Femur (tissue), 1 donor: Measurements from ENCODE around the gene DNAJC4.

Experiments
- DNase-seq: peaks from one replicate; pipeline ENCODE4 v3.0.0-alpha.2; 2017

The DNAJC4 gene

GRCh38 chr11:64283092-64283491 lies 52.7 kb downstream of the DNAJC4 start:
- DNase-seq: no peak
